Measurements from ENCODE around the gene CCDC68. TPM values are rescaled to one million over a fixed set of nuclear protein-coding genes. Genes with fewer than 3 reads are reported as not detected.

The CCDC68 gene
- polyA plus RNA-seq, 2 of the 4 experiments (the other 2 are of a cell fraction): 3.1 to 12.4 TPM

- no peak for TF ChIP-seq ELK1 (IDR thresholded peaks at IDR 0.05; ENCODE audit: low read depth, low read length)
- no peak for TF ChIP-seq RAD21 (conservative IDR thresholded peaks at IDR 0.05 in 1 of 2, IDR thresholded peaks at IDR 0.05 in 1 of 2)
Observed at GRCh38 chr18:54999016-54999415, 39.8 kb upstream of the CCDC68 start (continued).

GRCh38 chr18:54995421-54996143 lies 36.3 kb upstream of the CCDC68 start:
- no peaks in the 10 kb centered on the region for H3K9me3 ChIP-seq
- CTCF ChIA-PET: interaction anchor here (2.5 kb wide), 1 partner anchor 12 kb away, joined by 13 read pairs; no protein-coding TSS in a partner anchor
- no peak overlapping the region for H3K4me2 ChIP-seq
- ATAC-seq: no peak
- 81% methylated on average over 5 of the region's 5 CpGs for WGBS (ENCODE audit: missing lambda C conversion rate)
- POLR2A ChIA-PET: no interaction called here
- FAIRE-seq: no peak
- TF ChIP-seq SMC3 (IDR thresholded peaks at IDR 0.05) (no peak), ATOH8 (CRISPR knock-in tag; IDR thresholded peaks at IDR 0.05; ENCODE audit: low read depth) (no peak), USF2 (IDR thresholded peaks at IDR 0.05) (no peak), POLR2AphosphoS2 (conservative IDR thresholded peaks at IDR 0.05; ENCODE audit: low read length) (no peak), KDM1A (IDR thresholded peaks at IDR 0.05; ENCODE audit: low read depth) (no peak), CHD2 (IDR thresholded peaks at IDR 0.05; ENCODE audit: low read length, partially characterized antibody) (no peak)
- H3K27ac ChIP-seq: no peak overlapping the region
- no peaks in the 10 kb centered on the region for H3K4me1 ChIP-seq
- DNase-seq (ENCODE audit: low read depth in 1 of 2, low spot score in 1 of 2): no peak
- H3K4me3 ChIP-seq: no peak overlapping the region

GRCh38 chr18:54991981-54992380 lies 32.7 kb upstream of the CCDC68 start:
- CTCF ChIA-PET: interaction anchor here (0.6 to 2.0 kb wide), 2 partner anchors 313 to 634 kb away, joined by 3 to 6 read pairs; partner anchors contain the start of genes C18orf54 and STARD6
- TF ChIP-seq RFX5 (IDR thresholded peaks at IDR 0.05): no peak
- TF ChIP-seq ZFP36 (IDR thresholded peaks at IDR 0.05; ENCODE audit: borderline replicate concordance, partially characterized antibody): no peak
- TF ChIP-seq FOSB (CRISPR knock-in tag; IDR thresholded peaks at IDR 0.05): no peak
- no peak for TF ChIP-seq TP53 (CRISPR knock-in tag; IDR thresholded peaks at IDR 0.05)
- TF ChIP-seq CHD4 (IDR thresholded peaks at IDR 0.05; ENCODE audit: borderline replicate concordance): no peak
- TF ChIP-seq MYC (IDR thresholded peaks at IDR 0.05; ENCODE audit: borderline replicate concordance, low read length): no peak
- TF ChIP-seq FOSL2 (IDR thresholded peaks at IDR 0.05): no peak
- no peak for TF ChIP-seq FOSL2 (CRISPR knock-in tag; IDR thresholded peaks at IDR 0.05)
- TF ChIP-seq PHF8 (IDR thresholded peaks at IDR 0.05; ENCODE audit: borderline replicate concordance, low read depth): no peak
- no peak for TF ChIP-seq SMC3 (IDR thresholded peaks at IDR 0.05)
- TF ChIP-seq HEYL (CRISPR knock-in tag; IDR thresholded peaks at IDR 0.05): no peak
- no peak for TF ChIP-seq POLR2A (IDR thresholded peaks at IDR 0.05; ENCODE audit: low read length)
- no peak for TF ChIP-seq BHLHE40 (IDR thresholded peaks at IDR 0.05; ENCODE audit: low read depth, low read length)
- no peak for TF ChIP-seq REST (IDR thresholded peaks at IDR 0.05)
- no peak for TF ChIP-seq RNF2 (IDR thresholded peaks at IDR 0.05; ENCODE audit: borderline replicate concordance, low read depth)
- TF ChIP-seq TFCP2L1 (CRISPR knock-in tag; IDR thresholded peaks at IDR 0.05): no peak
- TF ChIP-seq MAX (IDR thresholded peaks at IDR 0.05): no peak
- 53% methylated on average over 4 of the region's 4 CpGs for WGBS (ENCODE audit: missing lambda C conversion rate)

More at GRCh38 chr18:54991981-54992380, 32.7 kb upstream of the CCDC68 start:
- H3K27ac ChIP-seq: no peak overlapping the region
- DNase-seq (ENCODE audit: low read depth in 1 of 2, low spot score in 1 of 2) (no peak), FAIRE-seq (no peak), ATAC-seq (no peak)
- H3K4me3 ChIP-seq: no peak overlapping the region
- H3K4me2 ChIP-seq: no peak overlapping the region
- H3K4me1 ChIP-seq: no peaks in the 10 kb centered on the region
- POLR2A ChIA-PET: no interaction called here
- no peaks in the 10 kb centered on the region for H3K9me3 ChIP-seq

Measured in A549 (cell line).